ENCODE data around the gene ZNF71. TPM values are rescaled to one million over a fixed set of nuclear protein-coding genes. Genes with fewer than 3 reads are reported as not detected.

The ZNF71 gene
- total RNA-seq, 1 donor from 2014 or later = 30.5 TPM

- H3K27ac ChIP-seq = peak overlapping the region; percentile 67 to 75
- no peak for TF ChIP-seq CTCF (IDR thresholded peaks at IDR 0.05)
- no peaks in the 10 kb centered on the region for H3K27me3 ChIP-seq
- peak overlapping the region; percentile 92 to 98 for H3K4me3 ChIP-seq
- intact Hi-C loops (cut with DNase I) = loop anchor here (1.0 to 10.0 kb wide), 6 partner anchors 28 to 1217 kb away; partner anchors contain the start of genes ZFP28, ZNF470, ZNF471 and ZNF552
- DNase-seq (ENCODE audit: low spot score in 2 of 2) = no peak
- no peaks in the 10 kb centered on the region for H3K4me1 ChIP-seq
- H3K9me3 ChIP-seq = peaks cover 4 to 32% of the 10 kb centered on the region in 2 donors
- H3K36me3 ChIP-seq = peaks cover 0 to 11% of the 10 kb centered on the region in 2 donors
Observed at GRCh38 chr19:56595548-56595899, 422 bp downstream of the ZNF71 start.

GRCh38 chr19:56596676-56597075 is 1.6 kb downstream of the ZNF71 start:
- no peaks in the 10 kb centered on the region for H3K4me1 ChIP-seq
- H3K4me3 ChIP-seq = peak overlapping the region in 1 of 2 donors; percentile 98
- no peak for TF ChIP-seq CTCF (IDR thresholded peaks at IDR 0.05)
- H3K27me3 ChIP-seq = no peaks in the 10 kb centered on the region
- peaks cover 5 to 22% of the 10 kb centered on the region in 2 donors for H3K36me3 ChIP-seq
- H3K27ac ChIP-seq = no peak overlapping the region
- intact Hi-C loops (cut with DNase I) = loop anchor here (5.0 to 10.0 kb wide), 2 partner anchors 192 to 1216 kb away; partner anchors contain the start of genes ZNF552 and ZNF583
- H3K9me3 ChIP-seq = peaks cover 13 to 40% of the 10 kb centered on the region in 2 donors
- DNase-seq (ENCODE audit: low spot score in 2 of 2) = no peak

GRCh38 chr19:56597696-56598095 is 2.6 kb downstream of the ZNF71 start:
- no peak for DNase-seq (ENCODE audit: low spot score in 2 of 2)
- no peak for TF ChIP-seq CTCF (IDR thresholded peaks at IDR 0.05)
- Histone ChIP-seq H3K4me3 (no peak overlapping the region), H3K9me3 (peaks cover 21 to 50% of the 10 kb centered on the region in 2 donors), H3K27ac (no peak overlapping the region), H3K27me3 (no peaks in the 10 kb centered on the region), H3K4me1 (no peaks in the 10 kb centered on the region), H3K36me3 (peaks cover 13 to 32% of the 10 kb centered on the region in 2 donors)
- intact Hi-C loops (cut with DNase I) = loop anchor here (5.0 to 10.0 kb wide), 2 partner anchors 193 to 1215 kb away; partner anchors contain the start of genes ZNF552 and ZNF583

- no peak for DNase-seq (ENCODE audit: low spot score in 2 of 2)
- Histone ChIP-seq H3K9me3 (peaks cover 47 to 87% of the 10 kb centered on the region in 2 donors), H3K36me3 (peaks cover 22 to 64% of the 10 kb centered on the region in 2 donors), H3K4me1 (no peaks in the 10 kb centered on the region), H3K27ac (no peak overlapping the region), H3K27me3 (no peaks in the 10 kb centered on the region), H3K4me3 (no peak overlapping the region)
- intact Hi-C loops (cut with DNase I) = no loop called here
- no peak for TF ChIP-seq CTCF (IDR thresholded peaks at IDR 0.05)
Observed at GRCh38 chr19:56601375-56601774, 6.3 kb downstream of the ZNF71 start.

- TF ChIP-seq CTCF (IDR thresholded peaks at IDR 0.05) = no peak
- peaks cover 23 to 77% of the 10 kb centered on the region in 2 donors for H3K36me3 ChIP-seq
- H3K9me3 ChIP-seq = peaks cover 64 to 92% of the 10 kb centered on the region in 2 donors
- no peak overlapping the region for H3K27ac ChIP-seq
- DNase-seq (ENCODE audit: low spot score in 2 of 2) = no peak
- H3K4me3 ChIP-seq = no peak overlapping the region
- intact Hi-C loops (cut with DNase I) = no loop called here
- no peaks in the 10 kb centered on the region for H3K27me3 ChIP-seq
- no peaks in the 10 kb centered on the region for H3K4me1 ChIP-seq
Observed at GRCh38 chr19:56603829-56604228, 8.7 kb downstream of the ZNF71 start.
